ENCODE results near the gene MLKL. TPM values are rescaled to one million over a fixed set of nuclear protein-coding genes. Genes with fewer than 3 reads are reported as not detected.
"Not testable (repeated sequence)": the region's sequence is repeated elsewhere in the genome, so short reads cannot be mapped to it uniquely, and the experiment has no call there.

Gene MLKL
- total and polyA plus RNA-seq, 2 donors from 2014 or later: 7.3 to 19.4 TPM

GRCh38 chr16:74679983-74680382 lies 20.7 kb downstream of the MLKL start:
- Histone ChIP-seq H3K4me1 (ENCODE audit: control insufficient read depth in 2 of 3, insufficient read depth in 2 of 3, low read depth in 1 of 3, low read length in 3 of 3) (no peaks in the 10 kb centered on the region), H3K9ac (ENCODE audit: low read length in 3 of 3) (no peak overlapping the region), H3K27me3 (ENCODE audit: control insufficient read depth, insufficient read depth, low read length) (no peaks in the 10 kb centered on the region), H3K4me3 (ENCODE audit: low read length in 3 of 3) (no peak overlapping the region), H3K9me3 (ENCODE audit: control insufficient read depth in 2 of 3, insufficient read depth in 1 of 3, low read length in 3 of 3) (no peaks in the 10 kb centered on the region), H3K27ac (ENCODE audit: low read depth in 2 of 2, low read length in 2 of 2) (no peak overlapping the region), H3K36me3 (ENCODE audit: control insufficient read depth in 2 of 3, insufficient read depth in 3 of 3, low read length in 3 of 3) (no peaks in the 10 kb centered on the region)
- intact Hi-C loops (cut with DNase I): no loop called here
- TF ChIP-seq, protein P1, sequence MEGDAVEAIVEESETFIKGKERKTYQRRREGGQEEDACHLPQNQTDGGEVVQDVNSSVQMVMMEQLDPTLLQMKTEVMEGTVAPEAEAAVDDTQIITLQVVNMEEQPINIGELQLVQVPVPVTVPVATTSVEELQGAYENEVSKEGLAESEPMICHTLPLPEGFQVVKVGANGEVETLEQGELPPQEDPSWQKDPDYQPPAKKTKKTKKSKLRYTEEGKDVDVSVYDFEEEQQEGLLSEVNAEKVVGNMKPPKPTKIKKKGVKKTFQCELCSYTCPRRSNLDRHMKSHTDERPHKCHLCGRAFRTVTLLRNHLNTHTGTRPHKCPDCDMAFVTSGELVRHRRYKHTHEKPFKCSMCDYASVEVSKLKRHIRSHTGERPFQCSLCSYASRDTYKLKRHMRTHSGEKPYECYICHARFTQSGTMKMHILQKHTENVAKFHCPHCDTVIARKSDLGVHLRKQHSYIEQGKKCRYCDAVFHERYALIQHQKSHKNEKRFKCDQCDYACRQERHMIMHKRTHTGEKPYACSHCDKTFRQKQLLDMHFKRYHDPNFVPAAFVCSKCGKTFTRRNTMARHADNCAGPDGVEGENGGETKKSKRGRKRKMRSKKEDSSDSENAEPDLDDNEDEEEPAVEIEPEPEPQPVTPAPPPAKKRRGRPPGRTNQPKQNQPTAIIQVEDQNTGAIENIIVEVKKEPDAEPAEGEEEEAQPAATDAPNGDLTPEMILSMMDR (IDR thresholded peaks at IDR 0.05; ENCODE audit: borderline replicate concordance, extremely low read depth, insufficient read depth): no peak
- DNase-seq (peak in 1 of 5 donors; percentile 7), FAIRE-seq (no peak)

DNA sequence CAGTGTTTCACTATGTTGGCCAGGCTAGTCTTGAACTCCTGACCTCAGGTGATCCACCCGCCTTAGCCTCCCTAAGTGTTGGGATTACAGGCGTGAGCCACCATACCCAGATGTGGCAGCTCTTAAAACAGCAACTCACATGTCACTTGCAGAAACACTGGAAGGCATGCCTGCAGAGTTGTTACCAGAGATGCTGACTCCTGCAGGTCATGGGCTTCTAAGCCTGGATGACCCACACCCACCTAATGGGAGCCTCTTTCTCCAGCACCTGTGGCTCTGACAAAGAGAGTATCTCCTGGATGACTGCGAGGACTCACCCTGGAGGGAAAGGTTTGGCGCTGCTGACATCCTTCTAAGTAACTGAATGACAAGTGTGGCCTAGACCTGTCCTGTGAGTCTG lies 22.8 kb downstream of the MLKL start:
- DNase-seq (no peak), FAIRE-seq (no peak)
- Histone ChIP-seq H3K9ac (ENCODE audit: low read length in 3 of 3) (no peak overlapping the region), H3K27me3 (ENCODE audit: control insufficient read depth, insufficient read depth, low read length) (no peaks in the 10 kb centered on the region), H3K4me1 (ENCODE audit: control insufficient read depth in 2 of 3, insufficient read depth in 2 of 3, low read depth in 1 of 3, low read length in 3 of 3) (no peaks in the 10 kb centered on the region), H3K27ac (ENCODE audit: low read depth in 2 of 2, low read length in 2 of 2) (no peak overlapping the region), H3K4me3 (ENCODE audit: low read length in 3 of 3) (no peak overlapping the region), H3K36me3 (ENCODE audit: control insufficient read depth in 2 of 3, insufficient read depth in 3 of 3, low read length in 3 of 3) (no peaks in the 10 kb centered on the region), H3K9me3 (ENCODE audit: control insufficient read depth in 2 of 3, insufficient read depth in 1 of 3, low read length in 3 of 3) (no peaks in the 10 kb centered on the region)
- TF ChIP-seq, protein P1 (IDR thresholded peaks at IDR 0.05; ENCODE audit: borderline replicate concordance, extremely low read depth, insufficient read depth): no peak
- intact Hi-C loops (cut with DNase I): no loop called here

- intact Hi-C loops (cut with DNase I): no loop called here
- FAIRE-seq (no peak), DNase-seq (no peak)
- H3K27ac ChIP-seq (ENCODE audit: low read depth in 2 of 2, low read length in 2 of 2): no peak overlapping the region
- no peaks in the 10 kb centered on the region for H3K36me3 ChIP-seq (ENCODE audit: control insufficient read depth in 2 of 3, insufficient read depth in 3 of 3, low read length in 3 of 3)
- no peaks in the 10 kb centered on the region for H3K4me1 ChIP-seq (ENCODE audit: control insufficient read depth in 2 of 3, insufficient read depth in 2 of 3, low read depth in 1 of 3, low read length in 3 of 3)
- no peak overlapping the region for H3K4me3 ChIP-seq (ENCODE audit: low read length in 3 of 3)
- H3K27me3 ChIP-seq (ENCODE audit: control insufficient read depth, insufficient read depth, low read length): no peaks in the 10 kb centered on the region
- H3K9me3 ChIP-seq (ENCODE audit: control insufficient read depth in 2 of 3, insufficient read depth in 1 of 3, low read length in 3 of 3): no peaks in the 10 kb centered on the region
- H3K9ac ChIP-seq (ENCODE audit: low read length in 3 of 3): no peak overlapping the region
- TF ChIP-seq, protein P1 (IDR thresholded peaks at IDR 0.05; ENCODE audit: borderline replicate concordance, extremely low read depth, insufficient read depth): no peak
Observed at GRCh38 chr16:74673876-74674275, 26.8 kb downstream of the MLKL start.

DNA sequence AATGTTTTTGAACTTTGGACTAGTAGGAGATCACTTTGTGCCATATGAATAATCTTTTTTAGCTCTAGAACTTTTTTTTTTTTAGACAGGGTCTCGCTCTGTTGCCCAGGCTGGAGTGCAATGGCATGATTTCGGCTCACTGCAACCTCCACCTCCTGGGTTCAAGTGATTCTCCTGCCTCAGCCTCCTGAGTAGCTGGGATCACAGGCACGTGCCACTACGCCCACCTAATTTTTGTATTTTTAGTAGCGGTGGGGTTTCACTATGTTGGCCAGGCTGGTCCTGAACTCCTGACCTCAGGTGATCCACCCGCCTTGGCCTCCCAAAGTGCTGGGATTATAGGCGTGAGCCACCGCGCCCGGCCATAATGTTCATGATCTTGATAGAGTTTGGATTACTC lies 31.8 kb downstream of the MLKL start:
- FAIRE-seq; H3K36me3 ChIP-seq (ENCODE audit: control insufficient read depth in 2 of 3, insufficient read depth in 3 of 3, low read length in 3 of 3); H3K4me3 ChIP-seq (ENCODE audit: low read length in 3 of 3); H3K27me3 ChIP-seq (ENCODE audit: control insufficient read depth, insufficient read depth, low read length); DNase-seq; intact Hi-C loops (cut with DNase I); H3K4me1 ChIP-seq (ENCODE audit: control insufficient read depth in 2 of 3, insufficient read depth in 2 of 3, low read depth in 1 of 3, low read length in 3 of 3); H3K27ac ChIP-seq (ENCODE audit: low read depth in 2 of 2, low read length in 2 of 2); H3K9me3 ChIP-seq (ENCODE audit: control insufficient read depth in 2 of 3, insufficient read depth in 1 of 3, low read length in 3 of 3); H3K9ac ChIP-seq (ENCODE audit: low read length in 3 of 3): not testable (repeated sequence)
